Neural progenitor cell (in vitro differentiated cells): Measurements from ENCODE around the gene EBNA1BP2. TPM values are rescaled to one million over a fixed set of nuclear protein-coding genes. Genes with fewer than 3 reads are reported as not detected.

Experiments used
- DNase-seq: peaks from one replicate; pipeline ENCODE4 v3.0.0-alpha.2; 2016; ENCODE audit warnings: low spot score
- H2AFZ ChIP-seq: fragments of 200-600 bp; sonication (generic); replicated peaks from 2 replicates; pipeline ENCODE4 v1.6.1; 2016; ENCODE audit warnings: antibody characterized with exemption
- H3F3A ChIP-seq: fragments of 200-600 bp; sonication (generic); 2 replicates; pipeline ENCODE4 v1.6.1; 2016; ENCODE audit warnings: antibody characterized with exemption, low read depth
- H3K27ac ChIP-seq: fragments of 200-600 bp; sonication (generic); 2 replicates; pipeline ENCODE4 v1.5.1; 2016; ENCODE audit warnings: mild to moderate bottlenecking
- H3K27me3 ChIP-seq: fragments of 200-600 bp; sonication (generic); 2 replicates; pipeline ENCODE4 v1.6.1; 2016; ENCODE audit warnings: mild to moderate bottlenecking, moderate library complexity
- H3K36me3 ChIP-seq: fragments of 200-600 bp; sonication (generic); 2 replicates; pipeline ENCODE4 v1.5.1; 2016
- H3K4me1 ChIP-seq: fragments of 200-600 bp; sonication (generic); 2 replicates; pipeline ENCODE4 v1.6.1; 2016; ENCODE audit warnings: mixed run types
- H3K4me2 ChIP-seq: fragments of 200-600 bp; sonication (generic); 2 replicates; pipeline ENCODE4 v1.6.1; 2016
- H3K4me3 ChIP-seq: fragments of 200-600 bp; sonication (generic); 2 replicates; pipeline ENCODE4 v1.5.1; 2016
- H3K79me2 ChIP-seq: fragments of 200-600 bp; sonication (generic); 2 replicates; pipeline ENCODE4 v1.6.1; 2016; ENCODE audit warnings: low read depth
- H3K9ac ChIP-seq: fragments of 200-600 bp; sonication (generic); 2 replicates; pipeline ENCODE4 v1.6.1; 2016
- H3K9me3 ChIP-seq: fragments of 200-600 bp; sonication (generic); 2 replicates; pipeline ENCODE4 v1.5.1; 2016; ENCODE audit warnings: low read depth
- H4K20me1 ChIP-seq: fragments of 200-600 bp; sonication (generic); 2 replicates; pipeline ENCODE4 v1.6.1; 2016; ENCODE audit warnings: low read depth
- H3K27ac Mint-ChIP-seq: 3 replicates; pipeline ENCODE4 v1.8.0; 2021; ENCODE audit warnings: mixed read lengths
- H3K27me3 Mint-ChIP-seq: 2 replicates; pipeline ENCODE4 v1.8.0; 2022; ENCODE audit warnings: low read depth, mild to moderate bottlenecking, inconsistent platforms, moderate library complexity, mixed read lengths; ENCODE audit not compliant: insufficient read depth
- H3K36me3 Mint-ChIP-seq: 3 replicates; pipeline ENCODE4 v1.8.0; 2021; ENCODE audit warnings: mixed read lengths
- H3K4me1 Mint-ChIP-seq: 3 replicates; pipeline ENCODE4 v1.8.0; 2021; ENCODE audit warnings: mixed read lengths
- H3K4me3 Mint-ChIP-seq: 3 replicates; pipeline ENCODE4 v1.8.0; 2021; ENCODE audit warnings: mild to moderate bottlenecking, moderate library complexity, mixed read lengths
- H3K9me3 Mint-ChIP-seq: 3 replicates; pipeline ENCODE4 v1.8.0; 2020; ENCODE audit warnings: mixed read lengths
- EZH2 ChIP-seq: fragments of 200-600 bp; sonication (generic); IDR thresholded peaks from 2 replicates; pipeline ENCODE4 v1.6.1; 2017; ENCODE audit warnings: antibody characterized with exemption, mild to moderate bottlenecking, moderate library complexity
- EZH2phosphoT487 ChIP-seq: fragments of 200-600 bp; sonication (generic); IDR thresholded peaks from 2 replicates; pipeline ENCODE4 v1.6.1; 2017; ENCODE audit warnings: antibody characterized with exemption
- total RNA-seq: library from RNA; depleted of rRNA; stranded (reverse); fragments of >200 nt; gene quantifications from 2 replicates; pipeline ENCODE4 v1.2.3, GENCODE V29; 2015; ENCODE audit warnings: low replicate concordance
- TF ChIP-seq, protein P1 (sequence below): fragments of 200-600 bp; sonication (generic); IDR thresholded peaks from 2 replicates; pipeline ENCODE4 v1.5.1; 2017; ENCODE audit warnings: antibody characterized with exemption, mild to moderate bottlenecking

The EBNA1BP2 gene
- total RNA-seq, 1 donor from 2014 or later = 71.6 TPM

DNA sequence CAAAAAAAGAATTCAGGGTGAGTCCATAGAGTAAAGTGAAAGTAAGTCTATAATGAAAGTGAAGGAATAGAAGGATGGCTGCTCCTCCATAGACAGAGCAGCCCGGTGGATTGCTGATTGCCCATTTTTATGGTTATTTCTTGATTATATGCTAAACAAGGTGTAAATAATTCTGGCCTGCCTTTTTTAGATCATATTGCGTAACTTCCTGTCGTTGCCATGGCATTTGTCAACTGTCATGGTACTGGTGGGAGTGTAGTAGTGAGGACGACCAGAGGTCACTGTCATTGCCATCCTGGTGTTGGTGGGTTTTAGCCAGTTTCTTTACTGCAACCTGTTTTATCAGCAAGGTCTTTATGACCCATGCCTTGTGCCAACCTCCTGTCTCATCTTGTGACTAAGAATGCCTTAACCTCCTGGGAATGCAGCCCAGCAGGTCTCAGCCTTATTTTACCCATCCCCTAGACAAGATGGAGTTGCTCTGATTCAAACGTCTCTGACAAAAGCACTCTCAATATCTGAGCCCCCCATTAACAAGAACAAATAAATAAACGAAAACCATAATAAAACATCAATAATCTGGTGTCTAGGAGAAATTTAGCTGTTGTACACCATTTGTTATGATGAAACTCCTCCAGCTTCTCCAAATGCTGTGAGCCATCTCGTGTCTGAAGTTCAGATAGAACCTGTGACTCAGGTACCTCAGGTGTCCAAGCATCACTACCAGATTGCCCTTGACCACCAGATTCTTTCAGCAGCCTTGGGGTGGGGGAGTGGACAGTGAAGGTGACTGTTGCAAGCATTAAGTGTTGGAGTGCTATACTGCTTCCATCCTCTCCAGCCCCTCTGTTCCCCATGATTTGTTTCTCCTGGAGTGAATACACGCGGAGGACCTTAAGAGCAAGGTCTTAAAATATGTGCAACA is 36.0 kb downstream of the EBNA1BP2 start:
- no peaks in the 10 kb centered on the region for H4K20me1 ChIP-seq
- H3F3A ChIP-seq = no peaks in the 10 kb centered on the region
- no peak overlapping the region for H3K4me3 ChIP-seq
- no peak overlapping the region for H3K9ac ChIP-seq
- H3K27ac ChIP-seq = no peak overlapping the region
- no peaks in the 10 kb centered on the region for H3K9me3 ChIP-seq
- no peak overlapping the region for H3K4me3 Mint-ChIP-seq
- TF ChIP-seq, protein P1, sequence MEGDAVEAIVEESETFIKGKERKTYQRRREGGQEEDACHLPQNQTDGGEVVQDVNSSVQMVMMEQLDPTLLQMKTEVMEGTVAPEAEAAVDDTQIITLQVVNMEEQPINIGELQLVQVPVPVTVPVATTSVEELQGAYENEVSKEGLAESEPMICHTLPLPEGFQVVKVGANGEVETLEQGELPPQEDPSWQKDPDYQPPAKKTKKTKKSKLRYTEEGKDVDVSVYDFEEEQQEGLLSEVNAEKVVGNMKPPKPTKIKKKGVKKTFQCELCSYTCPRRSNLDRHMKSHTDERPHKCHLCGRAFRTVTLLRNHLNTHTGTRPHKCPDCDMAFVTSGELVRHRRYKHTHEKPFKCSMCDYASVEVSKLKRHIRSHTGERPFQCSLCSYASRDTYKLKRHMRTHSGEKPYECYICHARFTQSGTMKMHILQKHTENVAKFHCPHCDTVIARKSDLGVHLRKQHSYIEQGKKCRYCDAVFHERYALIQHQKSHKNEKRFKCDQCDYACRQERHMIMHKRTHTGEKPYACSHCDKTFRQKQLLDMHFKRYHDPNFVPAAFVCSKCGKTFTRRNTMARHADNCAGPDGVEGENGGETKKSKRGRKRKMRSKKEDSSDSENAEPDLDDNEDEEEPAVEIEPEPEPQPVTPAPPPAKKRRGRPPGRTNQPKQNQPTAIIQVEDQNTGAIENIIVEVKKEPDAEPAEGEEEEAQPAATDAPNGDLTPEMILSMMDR = no peak
- no peak for TF ChIP-seq EZH2phosphoT487
- peaks cover 11% of the 10 kb centered on the region for H3K79me2 ChIP-seq
- no peak for DNase-seq
- H3K27ac Mint-ChIP-seq = no peak overlapping the region
- no peaks in the 10 kb centered on the region for H3K4me1 Mint-ChIP-seq
- H3K36me3 Mint-ChIP-seq = peaks cover 2% of the 10 kb centered on the region
- no peaks in the 10 kb centered on the region for H3K4me1 ChIP-seq
- H2AFZ ChIP-seq = no peak overlapping the region
- peaks cover 9% of the 10 kb centered on the region for H3K9me3 Mint-ChIP-seq
- H3K27me3 ChIP-seq = no peaks in the 10 kb centered on the region
- no peak overlapping the region for H3K4me2 ChIP-seq
- H3K36me3 ChIP-seq = peaks cover 5% of the 10 kb centered on the region
- H3K27me3 Mint-ChIP-seq = no peaks in the 10 kb centered on the region

DNA sequence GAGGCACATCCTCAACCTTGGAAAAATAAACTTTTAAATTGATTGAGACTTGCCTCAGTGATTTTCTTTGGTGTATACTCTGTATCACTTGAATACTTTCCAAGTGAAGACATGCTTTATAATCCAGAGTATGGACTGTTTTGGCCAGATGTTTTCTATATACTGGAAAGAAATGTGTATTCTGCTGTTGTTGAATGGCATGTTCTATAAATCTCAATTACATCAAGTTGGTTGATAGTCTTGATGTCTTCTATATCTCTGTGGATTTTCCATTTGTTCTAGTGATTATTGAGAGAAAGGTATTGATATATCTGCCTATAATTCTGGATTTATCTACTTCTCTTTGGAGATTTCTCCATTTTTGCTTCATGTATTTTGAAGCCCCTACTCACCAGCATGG is 37.5 kb downstream of the EBNA1BP2 start:
- H3K27me3 ChIP-seq = no peaks in the 10 kb centered on the region
- no peak overlapping the region for H3K4me3 Mint-ChIP-seq
- H3K9ac ChIP-seq = no peak overlapping the region
- peaks cover 3% of the 10 kb centered on the region for H3K9me3 Mint-ChIP-seq
- DNase-seq = no peak
- H3K4me3 ChIP-seq = no peak overlapping the region
- no peaks in the 10 kb centered on the region for H3K4me1 Mint-ChIP-seq
- H3K27ac Mint-ChIP-seq = no peak overlapping the region
- no peaks in the 10 kb centered on the region for H4K20me1 ChIP-seq
- no peaks in the 10 kb centered on the region for H3K27me3 Mint-ChIP-seq
- H3K4me1 ChIP-seq = no peaks in the 10 kb centered on the region
- TF ChIP-seq EZH2 (no peak), EZH2phosphoT487 (no peak)
- TF ChIP-seq, protein P1 = no peak
- H3K79me2 ChIP-seq = peaks cover 11% of the 10 kb centered on the region
- H2AFZ ChIP-seq = no peak overlapping the region
- H3K36me3 Mint-ChIP-seq = peaks cover 2% of the 10 kb centered on the region
- H3K9me3 ChIP-seq = no peaks in the 10 kb centered on the region
- no peak overlapping the region for H3K4me2 ChIP-seq
- H3K27ac ChIP-seq = no peak overlapping the region
- no peaks in the 10 kb centered on the region for H3F3A ChIP-seq
- no peaks in the 10 kb centered on the region for H3K36me3 ChIP-seq

DNA sequence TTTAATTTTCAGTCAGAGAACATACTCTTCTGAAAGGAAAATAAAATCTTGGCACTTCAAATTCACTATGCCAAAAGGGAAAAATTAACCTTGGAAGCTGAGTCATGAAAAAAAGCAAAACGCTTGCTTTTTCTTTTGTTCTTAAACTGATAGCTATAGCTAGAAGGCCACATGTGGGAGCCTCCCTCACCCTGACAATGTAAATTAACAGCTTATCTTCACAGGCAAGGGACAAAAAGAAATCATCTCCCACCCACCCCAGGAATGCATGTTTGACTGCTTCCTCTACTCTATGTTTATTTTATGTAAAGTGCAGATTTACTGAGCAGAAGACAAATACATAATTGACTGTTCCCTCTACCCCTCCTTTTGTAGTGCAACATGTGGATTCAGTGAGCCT is 38.0 kb downstream of the EBNA1BP2 start:
- DNase-seq = no peak
- H3K9me3 Mint-ChIP-seq = peaks cover 3% of the 10 kb centered on the region

DNA sequence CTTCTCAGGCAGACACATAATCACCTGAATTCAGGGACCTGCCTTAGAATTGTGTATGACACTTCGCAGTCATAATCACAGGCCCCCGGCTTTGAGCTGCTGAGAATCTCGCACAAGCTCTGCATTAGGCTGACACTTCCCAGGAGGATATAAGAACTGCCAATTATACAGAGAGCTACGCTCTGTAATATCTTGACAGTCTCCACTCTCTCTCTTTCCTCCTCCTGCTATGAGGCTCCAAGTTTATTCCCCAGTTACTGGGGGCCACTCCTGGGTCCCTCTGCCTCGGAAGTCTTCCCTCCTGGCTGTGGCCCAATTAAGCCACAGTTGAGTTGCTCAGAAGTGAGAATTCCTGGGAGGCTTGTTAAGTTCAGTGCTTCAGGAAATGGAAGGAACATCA is 42.7 kb downstream of the EBNA1BP2 start:
- H3F3A ChIP-seq = peaks cover 4% of the 10 kb centered on the region
- Mint-ChIP-seq H3K4me3 (no peak overlapping the region), H3K27ac (no peak overlapping the region), H3K4me1 (no peaks in the 10 kb centered on the region), H3K36me3 (peaks cover 6% of the 10 kb centered on the region), H3K27me3 (peaks cover 2% of the 10 kb centered on the region), H3K9me3 (peaks cover 9% of the 10 kb centered on the region)
- no peak overlapping the region for H3K4me2 ChIP-seq
- peaks cover 29% of the 10 kb centered on the region for H3K79me2 ChIP-seq
- no peaks in the 10 kb centered on the region for H3K27me3 ChIP-seq
- H3K27ac ChIP-seq = no peak overlapping the region
- H3K36me3 ChIP-seq = no peaks in the 10 kb centered on the region
- no peak for TF ChIP-seq EZH2phosphoT487
- no peak for TF ChIP-seq EZH2
- TF ChIP-seq, protein P1 = no peak
- H3K9ac ChIP-seq = no peak overlapping the region
- H3K9me3 ChIP-seq = no peaks in the 10 kb centered on the region
- H3K4me1 ChIP-seq = no peaks in the 10 kb centered on the region
- DNase-seq = no peak
- H4K20me1 ChIP-seq = no peaks in the 10 kb centered on the region
- H3K4me3 ChIP-seq = no peak overlapping the region
- no peak overlapping the region for H2AFZ ChIP-seq

More for the DNA sequence above, 38.0 kb downstream of the EBNA1BP2 start:
- Histone ChIP-seq H3K9me3 (no peaks in the 10 kb centered on the region), H2AFZ (no peak overlapping the region), H3K9ac (no peak overlapping the region), H4K20me1 (no peaks in the 10 kb centered on the region), H3K27me3 (no peaks in the 10 kb centered on the region), H3K27ac (no peak overlapping the region), H3K36me3 (no peaks in the 10 kb centered on the region), H3K4me1 (no peaks in the 10 kb centered on the region), H3F3A (no peaks in the 10 kb centered on the region), H3K79me2 (peaks cover 11% of the 10 kb centered on the region), H3K4me2 (no peak overlapping the region), H3K4me3 (no peak overlapping the region)
- H3K27ac Mint-ChIP-seq = no peak overlapping the region
- no peak for TF ChIP-seq EZH2phosphoT487
- H3K4me3 Mint-ChIP-seq = no peak overlapping the region
- H3K36me3 Mint-ChIP-seq = peaks cover 2% of the 10 kb centered on the region
- H3K4me1 Mint-ChIP-seq = no peaks in the 10 kb centered on the region
- H3K27me3 Mint-ChIP-seq = no peaks in the 10 kb centered on the region
